OCI-LY7 (cell line): Measurements from ENCODE around the gene EPHB3. TPM values are rescaled to one million over a fixed set of nuclear protein-coding genes. Genes with fewer than 3 reads are reported as not detected.

ENCODE experiments used
- BruUV-seq: library from RNA; stranded (reverse); fragments of 400-500 nt; replicated peaks from 2 replicates; lab custom pipeline; 2021; lab: Mats Ljungman, UMichigan
- CTCF ChIA-PET: fragments of 300-600 bp; sonication (Branson Sonifier 250); formaldehyde crosslinking; loops from one replicate; lab custom pipeline; 2022; ENCODE audit warnings: antibody characterized with exemption; ENCODE audit not compliant: unreplicated experiment; lab: Charles Lee
- POLR2A ChIA-PET: fragments of 300-600 bp; sonication (Branson Sonifier 250); formaldehyde crosslinking; loops from one replicate; lab custom pipeline; 2022; ENCODE audit warnings: antibody characterized with exemption; lab: Charles Lee
- DNase-seq: peaks from one replicate; pipeline ENCODE4 v3.0.0-alpha.2; 2015; ENCODE audit warnings: low spot score
- H2AFZ ChIP-seq: fragments of 200-600 bp; sonication (generic), shearing (Covaris generic); 2 replicates; pipeline ENCODE4 v1.6.1; 2014; ENCODE audit warnings: mild to moderate bottlenecking, antibody characterized with exemption, low read length, moderate library complexity
- H3K27ac ChIP-seq: fragments of 200-600 bp; sonication (generic); 2 replicates; pipeline ENCODE4 v1.5.1; 2014; ENCODE audit warnings: mixed run types, low read depth, mild to moderate bottlenecking, moderate library complexity, low read length, inconsistent platforms; ENCODE audit not compliant: poor library complexity, severe bottlenecking
- H3K36me3 ChIP-seq: fragments of 200-600 bp; sonication (generic); 2 replicates; pipeline ENCODE4 v1.6.1; 2014; ENCODE audit warnings: mild to moderate bottlenecking, antibody characterized with exemption, low read length, moderate library complexity, mixed read lengths; ENCODE audit not compliant: insufficient read depth
- H3K4me1 ChIP-seq: fragments of 200-600 bp; sonication (generic); 2 replicates; pipeline ENCODE4 v1.5.1; 2014; ENCODE audit warnings: mild to moderate bottlenecking, low read length; ENCODE audit not compliant: insufficient read depth, poor library complexity, severe bottlenecking
- H3K4me2 ChIP-seq: fragments of 200-600 bp; sonication (generic); 2 replicates; pipeline ENCODE4 v1.6.1; 2014; ENCODE audit warnings: mild to moderate bottlenecking, low read length
- H3K4me3 ChIP-seq: fragments of 200-600 bp; sonication (generic); 2 replicates; pipeline ENCODE4 v1.5.1; 2014; ENCODE audit warnings: mild to moderate bottlenecking, low read depth, low read length; ENCODE audit not compliant: poor library complexity, severe bottlenecking
- H3K79me2 ChIP-seq: fragments of 200-600 bp; sonication (generic); 2 replicates; pipeline ENCODE4 v1.6.1; 2016; ENCODE audit warnings: low read depth, mild to moderate bottlenecking, low read length, moderate library complexity, mixed read lengths; ENCODE audit not compliant: insufficient read depth
- H3K9me2 ChIP-seq: fragments of 200-600 bp; sonication (generic); 2 replicates; pipeline ENCODE4 v1.6.1; 2016; ENCODE audit warnings: mild to moderate bottlenecking, low read length, mixed read lengths; ENCODE audit not compliant: insufficient read depth
- H3K9me3 ChIP-seq: fragments of 200-600 bp; sonication (generic); 2 replicates; pipeline ENCODE4 v1.6.1; 2014; ENCODE audit warnings: mild to moderate bottlenecking, mixed run types, low read length, mixed read lengths
- H4K20me1 ChIP-seq: fragments of 200-600 bp; sonication (generic); 2 replicates; pipeline ENCODE4 v1.6.1; 2014; ENCODE audit warnings: mild to moderate bottlenecking, antibody characterized with exemption, low read length, moderate library complexity, mixed read lengths; ENCODE audit not compliant: insufficient read depth
- EZH2phosphoT487 ChIP-seq: fragments of 200-600 bp; sonication (generic); IDR thresholded peaks from 2 replicates; pipeline ENCODE4 v1.6.1; 2018; ENCODE audit warnings: low read depth, borderline replicate concordance, mild to moderate bottlenecking, mixed run types, antibody characterized with exemption, low read length, moderate library complexity, mixed read lengths
- intact Hi-C: fragments of 100-400 bp; cut with micrococcal nuclease; formaldehyde crosslinking; loops from one replicate; pipeline ENCODE4 v1.10.0; 2022; ENCODE audit not compliant: unreplicated experiment
- total RNA-seq, 2 experiments: library from RNA; depleted of rRNA in 1 of 2; stranded (reverse); fragments of >200 nt in 1 of 2; shearing (Covaris generic) in 1 of 2; gene quantifications; 2 replicates each; pipeline ENCODE4 v1.2.3, GENCODE V29; 2014 to 2022
- TF ChIP-seq, protein P1 (sequence below): fragments of 200-600 bp; sonication (generic); conservative IDR thresholded peaks from 2 replicates; pipeline ENCODE4 v1.5.1; 2014; ENCODE audit warnings: mild to moderate bottlenecking, antibody characterized with exemption, low read length, moderate library complexity, mixed read lengths

Gene EPHB3
- total RNA-seq, 2 experiments from 2014 or later = not detected

DNA sequence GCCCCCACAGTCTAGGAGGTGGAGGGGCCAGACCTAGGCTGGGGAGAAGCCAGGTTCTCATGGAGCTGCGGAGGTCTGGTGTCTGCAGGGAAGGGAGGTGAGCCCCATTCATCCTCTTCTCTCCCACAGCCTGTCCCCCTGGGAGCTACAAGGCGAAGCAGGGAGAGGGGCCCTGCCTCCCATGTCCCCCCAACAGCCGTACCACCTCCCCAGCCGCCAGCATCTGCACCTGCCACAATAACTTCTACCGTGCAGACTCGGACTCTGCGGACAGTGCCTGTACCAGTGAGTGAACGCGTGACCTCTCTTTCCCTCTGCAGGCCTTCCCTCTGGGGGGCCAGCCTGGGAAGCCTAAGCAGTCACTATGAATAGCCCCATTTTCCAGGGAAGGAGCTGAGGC is 14.1 kb downstream of the EPHB3 start:
- CTCF ChIA-PET = no interaction called here
- POLR2A ChIA-PET = interaction anchor here (1.1 kb wide), 1 partner anchor 10 kb away, joined by 3 read pairs; no protein-coding TSS in a partner anchor
- BruUV-seq = no TSS peak

DNA sequence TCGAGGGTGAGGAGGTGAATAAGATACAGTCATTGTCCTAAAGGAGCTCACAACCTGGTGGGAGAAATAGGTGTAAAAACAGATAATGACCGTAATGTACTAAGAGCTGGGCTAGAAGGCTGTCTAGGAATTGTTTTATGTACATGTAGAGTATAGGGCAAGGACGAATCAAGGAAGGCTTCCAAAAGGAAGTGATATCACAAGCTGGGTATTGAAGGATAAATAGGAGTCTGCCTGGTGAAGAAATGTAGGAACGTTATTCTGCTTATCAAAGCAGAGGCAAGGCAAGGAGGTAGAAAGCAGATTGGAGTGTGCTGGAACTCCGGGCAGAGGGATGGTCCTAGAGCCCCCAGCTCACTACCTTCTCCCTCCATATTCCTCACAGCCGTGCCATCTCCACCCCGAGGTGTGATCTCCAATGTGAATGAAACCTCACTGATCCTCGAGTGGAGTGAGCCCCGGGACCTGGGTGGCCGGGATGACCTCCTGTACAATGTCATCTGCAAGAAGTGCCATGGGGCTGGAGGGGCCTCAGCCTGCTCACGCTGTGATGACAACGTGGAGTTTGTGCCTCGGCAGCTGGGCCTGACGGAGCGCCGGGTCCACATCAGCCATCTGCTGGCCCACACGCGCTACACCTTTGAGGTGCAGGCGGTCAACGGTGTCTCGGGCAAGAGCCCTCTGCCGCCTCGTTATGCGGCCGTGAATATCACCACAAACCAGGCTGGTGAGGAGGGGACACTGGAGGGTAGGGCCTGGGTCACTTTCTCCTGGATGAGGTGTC is 15.1 kb downstream of the EPHB3 start:
- no peak overlapping the region for H3K4me3 ChIP-seq
- no peaks in the 10 kb centered on the region for H3K36me3 ChIP-seq
- H3K9me3 ChIP-seq = no peaks in the 10 kb centered on the region
- no peaks in the 10 kb centered on the region for H3K79me2 ChIP-seq
- peaks cover 4% of the 10 kb centered on the region for H3K4me1 ChIP-seq
- H3K27ac ChIP-seq = no peak overlapping the region
- no peaks in the 10 kb centered on the region for H3K9me2 ChIP-seq
- no peak overlapping the region for H2AFZ ChIP-seq
- no peaks in the 10 kb centered on the region for H4K20me1 ChIP-seq
- POLR2A ChIA-PET = interaction anchor here (0.5 kb wide), 1 partner anchor 290 kb away, joined by 3 read pairs; no protein-coding TSS in a partner anchor
- no TSS peak for BruUV-seq
- intact Hi-C loops = no loop called here
- no peak for TF ChIP-seq EZH2phosphoT487
- TF ChIP-seq, protein P1, sequence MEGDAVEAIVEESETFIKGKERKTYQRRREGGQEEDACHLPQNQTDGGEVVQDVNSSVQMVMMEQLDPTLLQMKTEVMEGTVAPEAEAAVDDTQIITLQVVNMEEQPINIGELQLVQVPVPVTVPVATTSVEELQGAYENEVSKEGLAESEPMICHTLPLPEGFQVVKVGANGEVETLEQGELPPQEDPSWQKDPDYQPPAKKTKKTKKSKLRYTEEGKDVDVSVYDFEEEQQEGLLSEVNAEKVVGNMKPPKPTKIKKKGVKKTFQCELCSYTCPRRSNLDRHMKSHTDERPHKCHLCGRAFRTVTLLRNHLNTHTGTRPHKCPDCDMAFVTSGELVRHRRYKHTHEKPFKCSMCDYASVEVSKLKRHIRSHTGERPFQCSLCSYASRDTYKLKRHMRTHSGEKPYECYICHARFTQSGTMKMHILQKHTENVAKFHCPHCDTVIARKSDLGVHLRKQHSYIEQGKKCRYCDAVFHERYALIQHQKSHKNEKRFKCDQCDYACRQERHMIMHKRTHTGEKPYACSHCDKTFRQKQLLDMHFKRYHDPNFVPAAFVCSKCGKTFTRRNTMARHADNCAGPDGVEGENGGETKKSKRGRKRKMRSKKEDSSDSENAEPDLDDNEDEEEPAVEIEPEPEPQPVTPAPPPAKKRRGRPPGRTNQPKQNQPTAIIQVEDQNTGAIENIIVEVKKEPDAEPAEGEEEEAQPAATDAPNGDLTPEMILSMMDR = no peak
- no peak overlapping the region for H3K4me2 ChIP-seq
- CTCF ChIA-PET = no interaction called here
- no peak for DNase-seq

More for the DNA sequence above, 14.1 kb downstream of the EPHB3 start:
- peaks cover 4% of the 10 kb centered on the region for H3K4me1 ChIP-seq
- intact Hi-C loops = no loop called here
- no peaks in the 10 kb centered on the region for H3K36me3 ChIP-seq
- DNase-seq = no peak
- H3K4me2 ChIP-seq = no peak overlapping the region
- H3K9me3 ChIP-seq = no peaks in the 10 kb centered on the region
- no peak for TF ChIP-seq EZH2phosphoT487
- TF ChIP-seq, protein P1 = no peak
- H3K9me2 ChIP-seq = no peaks in the 10 kb centered on the region
- H4K20me1 ChIP-seq = no peaks in the 10 kb centered on the region
- H2AFZ ChIP-seq = no peak overlapping the region
- H3K4me3 ChIP-seq = no peak overlapping the region
- no peaks in the 10 kb centered on the region for H3K79me2 ChIP-seq
- H3K27ac ChIP-seq = no peak overlapping the region

DNA sequence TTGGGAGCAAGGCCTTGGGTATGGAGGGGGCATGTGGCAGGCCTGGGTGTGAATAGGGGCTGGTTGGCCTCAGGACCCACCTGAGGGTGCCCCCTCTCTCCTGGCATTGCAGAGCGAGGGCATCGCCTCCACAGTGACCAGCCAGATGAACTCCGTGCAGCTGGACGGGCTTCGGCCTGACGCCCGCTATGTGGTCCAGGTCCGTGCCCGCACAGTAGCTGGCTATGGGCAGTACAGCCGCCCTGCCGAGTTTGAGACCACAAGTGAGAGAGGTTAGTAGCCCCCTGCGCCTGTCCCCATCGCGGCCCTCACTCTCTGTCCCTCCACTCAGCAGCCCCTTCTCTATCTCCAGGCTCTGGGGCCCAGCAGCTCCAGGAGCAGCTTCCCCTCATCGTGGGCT is 16.0 kb downstream of the EPHB3 start:
- Histone ChIP-seq H3K36me3 (no peaks in the 10 kb centered on the region), H3K9me3 (no peaks in the 10 kb centered on the region), H3K79me2 (no peaks in the 10 kb centered on the region), H3K4me1 (peaks cover 4% of the 10 kb centered on the region), H3K27ac (no peak overlapping the region), H4K20me1 (no peaks in the 10 kb centered on the region), H3K4me3 (no peak overlapping the region), H2AFZ (no peak overlapping the region), H3K4me2 (no peak overlapping the region), H3K9me2 (no peaks in the 10 kb centered on the region)
- CTCF ChIA-PET = interaction anchor here (0.7 kb wide), 1 partner anchor 172 kb away, joined by 3 read pairs; no protein-coding TSS in a partner anchor
- TF ChIP-seq, protein P1 = no peak
- no peak for TF ChIP-seq EZH2phosphoT487
- POLR2A ChIA-PET = no interaction called here
- DNase-seq = no peak
- BruUV-seq = no TSS peak
- intact Hi-C loops = no loop called here
